Naive thymus-derived CD8-positive, alpha-beta T cell (primary cell): ENCODE measurements around the gene ALCAM. TPM values are rescaled to one million over a fixed set of nuclear protein-coding genes. Genes with fewer than 3 reads are reported as not detected.
"Not testable (repeated sequence)": the region's sequence is repeated elsewhere in the genome, so short reads cannot be mapped to it uniquely, and the experiment has no call there.

Source experiments
- ATAC-seq, 2 donors: fragments of 150-1000 bp; cut with Tn5 transposase in 1 of 2; sonication (Bioruptor Pico), chemical (Tn5 transposase) in 1 of 2; 1 replicate in 1 of 2; 2 replicates in 1 of 2; pipeline ENCODE4 v1.10.0; 2021; ENCODE audit warnings: mild to moderate bottlenecking in 2 of 2, moderate library complexity in 2 of 2
- POLR2A ChIA-PET: fragments of 350-600 bp; sonication (Branson Sonifier 250); formaldehyde crosslinking; loops from one replicate; lab custom pipeline; 2021; ENCODE audit warnings: antibody characterized with exemption; lab: Charles Lee
- DNase-seq, 10 donors: peaks; one replicate each; pipeline versions ENCODE4 v3.0.0 to v3.0.0-alpha.2; 2020 to 2022
- H3K27ac Mint-ChIP-seq, 10 donors: one replicate each; pipeline ENCODE4 v1.8.0; 2020 to 2022; ENCODE audit warnings: mild to moderate bottlenecking in 10 of 10, mixed read lengths in 10 of 10, moderate library complexity in 4 of 10, inconsistent platforms in 1 of 10
- H3K27me3 Mint-ChIP-seq, 5 donors: one replicate each; pipeline ENCODE4 v1.8.0; 2021 to 2022; ENCODE audit warnings: mixed read lengths in 5 of 5
- H3K36me3 Mint-ChIP-seq, 3 donors: one replicate each; pipeline ENCODE4 v1.8.0; 2020 to 2022; ENCODE audit warnings: mixed read lengths in 3 of 3, mild to moderate bottlenecking in 2 of 3, inconsistent platforms in 1 of 3
- H3K4me1 Mint-ChIP-seq, 4 donors: one replicate each; pipeline ENCODE4 v1.8.0; 2021 to 2022; ENCODE audit warnings: mixed read lengths in 4 of 4
- H3K4me3 Mint-ChIP-seq, 10 donors: one replicate each; pipeline ENCODE4 v1.8.0; 2020 to 2022; ENCODE audit warnings: mild to moderate bottlenecking in 10 of 10, mixed read lengths in 10 of 10, moderate library complexity in 6 of 10, inconsistent platforms in 1 of 10
- H3K9me3 Mint-ChIP-seq, 9 donors: one replicate each; pipeline ENCODE4 v1.8.0; 2020 to 2022; ENCODE audit warnings: mixed read lengths in 9 of 9, mild to moderate bottlenecking in 3 of 9, inconsistent platforms in 1 of 9, moderate library complexity in 1 of 9
- polyA plus RNA-seq, 3 donors: library from polyadenylated mRNA; unstranded; fragments of 300-500 nt; fragmentation: Illumina TruSeq; gene quantifications; one replicate each; pipeline ENCODE4 v1.2.3, GENCODE V29; 2021
- total RNA-seq, 8 experiments: library from RNA in 2 of 8; stranded (reverse) in 2 of 8; gene quantifications; one replicate each; pipeline ENCODE4 v1.2.3 and lab custom pipeline; 2021 to 2026

The ALCAM gene
- total and polyA plus RNA-seq, 5 experiments from 2014 or later: 0.41 to 3.1 (median 1.8) TPM

DNA sequence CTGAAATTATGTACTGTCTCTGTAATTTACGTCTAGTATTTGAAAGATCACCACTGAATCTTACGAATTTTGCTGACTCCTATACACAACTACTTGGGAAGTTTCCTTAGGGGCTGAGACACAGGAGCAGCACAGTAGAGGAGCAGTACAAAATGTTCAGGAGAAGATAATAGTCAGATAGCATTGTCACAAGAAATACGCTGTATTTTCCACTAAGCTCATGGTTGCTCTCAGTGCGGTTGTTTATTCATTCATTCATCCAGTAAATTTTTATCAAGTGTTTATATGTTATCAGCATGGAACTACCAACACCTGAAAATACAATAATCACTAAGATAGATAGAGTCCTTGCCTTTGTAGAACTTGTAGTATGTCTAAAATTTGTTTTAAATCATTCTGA, 34.5 kb downstream of the ALCAM start:
- Mint-ChIP-seq H3K36me3 (peaks cover 7 to 13% (median 9%) of the 10 kb centered on the region in 3 donors), H3K9me3 (peaks cover 0 to 21% (median 14%) of the 10 kb centered on the region in 9 donors), H3K4me1 (no peaks in the 10 kb centered on the region), H3K27me3 (peaks cover 0 to 11% (median 0%) of the 10 kb centered on the region in 5 donors), H3K4me3 (no peak overlapping the region), H3K27ac (no peak overlapping the region)
- DNase-seq: no peak
- ATAC-seq: no peak
- POLR2A ChIA-PET: no interaction called here

- H3K4me1 Mint-ChIP-seq: no peaks in the 10 kb centered on the region
- no peak overlapping the region for H3K27ac Mint-ChIP-seq
- peaks cover 0 to 21% (median 14%) of the 10 kb centered on the region in 9 donors for H3K9me3 Mint-ChIP-seq
- POLR2A ChIA-PET: no interaction called here
- ATAC-seq (no peak), DNase-seq (no peak)
- H3K4me3 Mint-ChIP-seq: no peak overlapping the region
- H3K27me3 Mint-ChIP-seq: peaks cover 0 to 11% (median 0%) of the 10 kb centered on the region in 5 donors
- peaks cover 7 to 13% (median 9%) of the 10 kb centered on the region in 3 donors for H3K36me3 Mint-ChIP-seq
Observed at GRCh38 chr3:105401691-105402149, 35.0 kb downstream of the ALCAM start.

GRCh38 chr3:105402287-105402801, 35.6 kb downstream of the ALCAM start:
- H3K9me3 Mint-ChIP-seq: peaks cover 0 to 24% (median 14%) of the 10 kb centered on the region in 9 donors
- no peaks in the 10 kb centered on the region for H3K4me1 Mint-ChIP-seq
- no peak for ATAC-seq
- peaks cover 0 to 11% (median 0%) of the 10 kb centered on the region in 5 donors for H3K27me3 Mint-ChIP-seq
- H3K27ac Mint-ChIP-seq: no peak overlapping the region
- H3K4me3 Mint-ChIP-seq: no peak overlapping the region
- POLR2A ChIA-PET: no interaction called here
- H3K36me3 Mint-ChIP-seq: peaks cover 7 to 13% (median 9%) of the 10 kb centered on the region in 3 donors
- no peak for DNase-seq

DNA sequence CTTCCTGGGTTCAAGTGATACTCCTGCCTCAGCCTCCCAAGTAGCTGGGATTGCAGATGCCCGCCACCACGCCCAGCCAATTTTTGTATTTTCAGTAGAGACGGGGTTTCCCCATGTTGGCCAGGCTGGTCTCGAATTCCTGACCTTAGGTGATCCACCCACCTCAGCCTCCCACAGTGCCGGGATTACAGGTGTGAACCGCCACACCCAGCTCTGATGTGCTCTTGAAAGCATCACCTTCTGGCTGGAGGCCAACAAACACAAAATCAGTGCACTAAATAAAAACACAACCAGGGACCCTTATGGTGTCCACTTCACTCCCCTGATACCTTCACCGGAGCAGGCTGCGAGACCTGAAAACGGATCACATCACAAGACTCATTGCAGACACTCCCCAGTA, 36.3 kb downstream of the ALCAM start:
- POLR2A ChIA-PET, H3K4me1 Mint-ChIP-seq, H3K27ac Mint-ChIP-seq, H3K4me3 Mint-ChIP-seq, ATAC-seq, DNase-seq: not testable (repeated sequence)
- Mint-ChIP-seq H3K9me3 (peaks cover 0 to 26% (median 14%) of the 10 kb centered on the region in 9 donors), H3K36me3 (peaks cover 7 to 13% (median 9%) of the 10 kb centered on the region in 3 donors), H3K27me3 (peaks cover 0 to 11% (median 0%) of the 10 kb centered on the region in 5 donors)

- no peak for DNase-seq
- ATAC-seq: no peak
- POLR2A ChIA-PET: no interaction called here
- Mint-ChIP-seq H3K27me3 (peaks cover 0 to 7% (median 0%) of the 10 kb centered on the region in 5 donors), H3K27ac (no peak overlapping the region), H3K4me3 (no peak overlapping the region), H3K36me3 (peaks cover 7 to 13% (median 9%) of the 10 kb centered on the region in 3 donors), H3K9me3 (peaks cover 5 to 34% (median 14%) of the 10 kb centered on the region in 9 donors), H3K4me1 (no peaks in the 10 kb centered on the region)
Observed at GRCh38 chr3:105406268-105406667, 39.6 kb downstream of the ALCAM start.

GRCh38 chr3:105409364-105409763, 42.7 kb downstream of the ALCAM start:
- Mint-ChIP-seq H3K27ac (no peak overlapping the region), H3K27me3 (no peaks in the 10 kb centered on the region), H3K9me3 (peaks cover 0 to 22% (median 4%) of the 10 kb centered on the region in 9 donors), H3K4me1 (no peaks in the 10 kb centered on the region), H3K4me3 (no peak overlapping the region), H3K36me3 (peaks cover 0 to under 1% (median 0%) of the 10 kb centered on the region in 3 donors)
- DNase-seq (no peak), ATAC-seq (no peak)
- POLR2A ChIA-PET: no interaction called here

GRCh38 chr3:105413343-105413887, 46.7 kb downstream of the ALCAM start:
- H3K9me3 Mint-ChIP-seq: peaks cover 0 to 9% (median 0%) of the 10 kb centered on the region in 9 donors
- H3K4me1 Mint-ChIP-seq: peaks cover 0 to 13% (median 0%) of the 10 kb centered on the region in 4 donors
- H3K27ac Mint-ChIP-seq: no peak overlapping the region
- DNase-seq (no peak), ATAC-seq (no peak)
- H3K36me3 Mint-ChIP-seq: no peaks in the 10 kb centered on the region
- H3K27me3 Mint-ChIP-seq: no peaks in the 10 kb centered on the region
- POLR2A ChIA-PET: no interaction called here
- no peak overlapping the region for H3K4me3 Mint-ChIP-seq

- H3K27ac Mint-ChIP-seq: no peak overlapping the region
- H3K4me3 Mint-ChIP-seq: no peak overlapping the region
- H3K27me3 Mint-ChIP-seq: peaks cover 0 to 2% (median 0%) of the 10 kb centered on the region in 5 donors
- peaks cover 0 to 3% (median 0%) of the 10 kb centered on the region in 9 donors for H3K9me3 Mint-ChIP-seq
- no peak for ATAC-seq
- no peak for DNase-seq
- POLR2A ChIA-PET: no interaction called here
- H3K36me3 Mint-ChIP-seq: no peaks in the 10 kb centered on the region
- H3K4me1 Mint-ChIP-seq: peaks cover 0 to 19% (median 0%) of the 10 kb centered on the region in 4 donors
Observed at GRCh38 chr3:105414841-105415240, 48.1 kb downstream of the ALCAM start.

DNA sequence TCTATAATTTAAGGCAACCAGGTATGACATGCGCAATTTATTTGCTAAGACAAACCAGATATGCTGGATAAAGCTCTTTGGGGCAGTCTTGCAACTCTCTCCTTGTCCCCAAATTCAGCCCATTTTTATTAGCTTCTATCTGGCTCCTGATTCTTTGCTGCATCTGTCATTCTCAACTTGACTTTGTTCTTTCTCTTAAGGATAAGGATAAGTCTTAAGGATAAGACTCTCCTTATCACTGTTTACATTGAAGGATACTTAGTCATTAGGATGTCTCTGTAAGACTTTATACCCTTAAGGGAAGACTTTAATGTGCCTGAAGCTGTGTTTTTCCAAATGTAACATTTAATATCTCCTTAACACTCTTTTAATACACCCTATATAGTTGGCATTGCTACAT, 49.2 kb downstream of the ALCAM start:
- no peaks in the 10 kb centered on the region for H3K36me3 Mint-ChIP-seq
- peaks cover 0 to 2% (median 0%) of the 10 kb centered on the region in 5 donors for H3K27me3 Mint-ChIP-seq
- H3K27ac Mint-ChIP-seq: no peak overlapping the region
- ATAC-seq (no peak), DNase-seq (no peak)
- POLR2A ChIA-PET: no interaction called here
- H3K4me3 Mint-ChIP-seq: no peak overlapping the region
- peaks cover 0 to 3% (median 0%) of the 10 kb centered on the region in 9 donors for H3K9me3 Mint-ChIP-seq
- peaks cover 0 to 19% (median 0%) of the 10 kb centered on the region in 4 donors for H3K4me1 Mint-ChIP-seq

GRCh38 chr3:105417525-105418289, 51.0 kb downstream of the ALCAM start:
- ATAC-seq: no peak
- POLR2A ChIA-PET: no interaction called here
- Mint-ChIP-seq H3K27ac (no peak overlapping the region), H3K4me1 (peaks cover 0 to 19% (median 0%) of the 10 kb centered on the region in 4 donors), H3K27me3 (peaks cover 0 to 2% (median 0%) of the 10 kb centered on the region in 5 donors), H3K4me3 (no peak overlapping the region), H3K9me3 (peaks cover 0 to 3% (median 0%) of the 10 kb centered on the region in 9 donors), H3K36me3 (no peaks in the 10 kb centered on the region)
- DNase-seq: no peak

GRCh38 chr3:105422645-105423044, 55.9 kb downstream of the ALCAM start:
- Mint-ChIP-seq H3K9me3 (peaks cover 0 to 3% (median 0%) of the 10 kb centered on the region in 9 donors), H3K36me3 (no peaks in the 10 kb centered on the region), H3K4me1 (peaks cover 0 to 14% (median 5%) of the 10 kb centered on the region in 4 donors), H3K27me3 (peaks cover 0 to 3% (median 0%) of the 10 kb centered on the region in 5 donors), H3K27ac (no peak overlapping the region), H3K4me3 (no peak overlapping the region)
- no peak for DNase-seq
- no peak for ATAC-seq
- POLR2A ChIA-PET: no interaction called here

- H3K27ac Mint-ChIP-seq: no peak overlapping the region
- H3K36me3 Mint-ChIP-seq: no peaks in the 10 kb centered on the region
- POLR2A ChIA-PET: no interaction called here
- no peak overlapping the region for H3K4me3 Mint-ChIP-seq
- peaks cover 0 to 3% (median 0%) of the 10 kb centered on the region in 9 donors for H3K9me3 Mint-ChIP-seq
- H3K4me1 Mint-ChIP-seq: peaks cover 0 to 9% (median 4%) of the 10 kb centered on the region in 4 donors
- ATAC-seq: no peak
- peaks cover 0 to 3% (median 0%) of the 10 kb centered on the region in 5 donors for H3K27me3 Mint-ChIP-seq
- DNase-seq: no peak
Observed at GRCh38 chr3:105423397-105423796, 56.7 kb downstream of the ALCAM start.
